ENCODE data around the gene SLC35F3.
"Not testable (repeated sequence)": the region's sequence is repeated elsewhere in the genome, so short reads cannot be mapped to it uniquely, and the experiment has no call there.

Gene SLC35F3

DNA sequence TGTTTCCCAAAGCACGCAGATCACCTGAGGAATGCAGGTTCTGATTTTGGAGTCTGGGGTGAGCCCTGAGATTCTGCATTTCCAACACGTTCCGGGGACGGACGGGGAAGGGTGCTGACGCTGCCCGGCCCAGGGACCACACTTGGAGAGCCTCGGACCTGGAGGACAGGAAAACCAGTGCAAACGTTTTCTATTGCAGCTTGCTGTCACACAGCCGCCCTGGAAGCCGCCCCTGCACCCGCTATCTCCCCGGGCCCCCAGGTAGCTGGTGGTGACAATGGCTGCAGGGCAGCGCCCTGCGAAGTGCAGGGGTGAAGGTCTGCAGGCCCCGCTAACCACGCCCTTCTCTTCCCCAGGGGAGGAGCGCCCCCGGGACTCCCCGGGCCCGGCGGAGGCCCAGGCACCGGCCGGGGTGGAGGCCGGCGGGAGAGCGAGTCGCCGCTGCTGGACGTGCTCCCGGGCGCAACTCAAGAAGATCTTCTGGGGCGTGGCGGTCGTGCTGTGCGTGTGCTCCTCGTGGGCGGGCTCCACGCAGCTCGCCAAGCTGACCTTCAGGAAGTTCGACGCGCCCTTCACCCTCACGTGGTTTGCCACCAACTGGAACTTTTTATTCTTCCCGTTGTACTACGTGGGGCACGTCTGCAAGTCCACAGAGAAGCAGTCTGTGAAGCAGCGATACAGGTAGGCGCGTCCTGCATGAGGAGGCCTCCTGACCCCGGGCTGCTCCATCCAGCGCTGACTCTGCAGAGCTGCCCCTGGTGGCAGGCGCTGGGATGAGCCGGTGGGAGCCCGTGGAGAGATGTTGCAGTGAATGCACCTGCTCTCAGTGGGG is 326.8 kb downstream of the SLC35F3 start:
- no peak for DNase-seq

DNA sequence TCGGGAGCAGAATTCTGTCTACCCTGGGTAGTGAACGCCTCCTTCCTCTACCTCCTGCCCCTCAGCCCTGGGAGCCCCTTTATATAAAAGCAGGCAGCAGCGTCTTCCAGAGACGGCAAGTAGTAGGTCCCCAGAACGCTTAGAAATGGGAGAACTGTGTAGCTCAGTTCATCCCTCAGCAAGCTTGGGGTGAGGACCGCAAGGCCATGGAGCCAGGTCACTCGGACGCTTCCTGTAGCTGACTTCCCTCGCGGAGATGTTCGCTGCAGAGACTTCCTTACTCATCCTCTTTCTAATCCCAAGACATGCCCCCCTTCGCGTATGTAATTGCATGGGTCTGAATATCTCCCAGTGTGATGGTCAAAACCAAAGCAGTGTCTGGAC is 327.4 kb downstream of the SLC35F3 start:
- no peak for DNase-seq

DNA sequence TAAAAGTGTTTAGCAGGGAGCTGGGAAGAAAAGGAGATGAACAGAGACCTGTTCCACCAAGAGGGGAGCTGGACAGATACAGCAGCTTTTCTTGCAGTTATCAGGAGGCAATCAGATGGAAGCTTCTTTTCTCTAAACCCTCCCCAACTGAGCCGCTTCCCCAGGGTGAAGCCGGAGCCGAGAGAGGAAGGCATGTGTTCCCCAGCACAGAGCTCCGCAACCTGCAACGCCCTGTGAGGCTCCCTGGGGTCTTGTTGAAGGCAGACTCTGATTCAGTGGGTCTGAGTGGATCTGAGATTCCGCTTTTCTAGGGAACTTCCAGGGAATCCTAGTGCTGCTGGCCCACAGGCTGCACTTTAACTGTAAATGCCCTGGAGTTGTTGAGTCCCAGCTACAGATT is 329.7 kb downstream of the SLC35F3 start:
- no peak for DNase-seq

DNA sequence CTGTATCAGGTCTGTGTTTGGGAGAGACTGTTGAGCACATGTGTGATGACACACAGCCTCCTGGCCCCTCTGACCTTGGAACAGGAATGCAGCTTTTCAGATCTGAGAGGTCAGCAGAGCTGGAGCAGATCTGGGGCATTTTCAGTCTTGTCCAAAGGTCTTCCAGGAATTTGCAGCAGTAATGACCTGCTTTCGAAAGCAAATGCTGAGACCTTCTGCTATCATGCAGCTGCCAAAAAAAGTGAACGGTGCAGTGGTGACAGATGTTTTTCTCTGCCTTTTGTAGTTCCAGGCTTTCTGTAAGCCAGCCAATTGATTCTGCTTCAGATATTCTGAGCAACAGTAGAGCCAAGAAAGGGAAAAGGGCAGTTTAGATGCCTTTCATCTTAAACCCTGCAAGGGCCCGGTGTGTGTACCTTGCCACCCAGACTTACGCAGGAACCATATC is 331.0 kb downstream of the SLC35F3 start:
- no peak for DNase-seq

DNA sequence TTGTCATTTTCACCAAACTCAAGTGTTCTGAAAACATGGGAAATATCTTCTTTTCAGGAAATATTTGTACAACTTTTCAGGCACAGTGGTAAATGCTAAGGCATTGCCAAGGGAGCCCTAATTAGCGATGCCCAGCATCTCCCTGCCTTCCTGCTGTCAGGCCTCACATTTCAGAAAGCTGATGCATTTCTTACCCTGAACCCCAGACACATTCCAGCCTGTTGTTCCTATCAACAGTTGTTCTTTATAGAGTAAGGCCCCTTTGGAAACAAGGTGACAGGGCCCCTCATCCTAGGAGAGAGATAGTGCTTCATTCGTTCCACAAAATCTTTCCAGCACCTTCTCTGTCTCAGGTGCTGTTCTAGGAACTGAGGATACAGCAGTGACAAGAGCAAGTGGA is 332.9 kb downstream of the SLC35F3 start:
- DNase-seq: no peak

DNA sequence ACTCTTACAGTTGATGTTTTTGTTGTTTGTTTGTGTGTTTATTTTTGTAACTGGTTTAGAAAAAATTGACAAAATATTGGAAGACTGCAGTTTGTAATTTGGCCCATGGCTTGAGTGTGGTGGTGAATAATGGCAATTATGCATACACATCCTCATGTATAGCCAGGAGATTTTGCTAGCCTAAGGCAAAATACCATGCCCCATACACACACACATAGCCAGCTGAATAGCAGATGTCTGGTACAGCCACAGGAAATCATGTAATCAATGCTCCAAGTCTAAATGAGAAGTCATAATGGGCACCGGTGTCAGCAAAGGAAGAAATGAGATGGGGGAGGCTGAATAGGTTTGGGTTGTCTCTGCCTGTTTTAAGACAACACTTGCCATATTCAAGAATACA is 333.6 kb downstream of the SLC35F3 start:
- DNase-seq: no peak

DNA sequence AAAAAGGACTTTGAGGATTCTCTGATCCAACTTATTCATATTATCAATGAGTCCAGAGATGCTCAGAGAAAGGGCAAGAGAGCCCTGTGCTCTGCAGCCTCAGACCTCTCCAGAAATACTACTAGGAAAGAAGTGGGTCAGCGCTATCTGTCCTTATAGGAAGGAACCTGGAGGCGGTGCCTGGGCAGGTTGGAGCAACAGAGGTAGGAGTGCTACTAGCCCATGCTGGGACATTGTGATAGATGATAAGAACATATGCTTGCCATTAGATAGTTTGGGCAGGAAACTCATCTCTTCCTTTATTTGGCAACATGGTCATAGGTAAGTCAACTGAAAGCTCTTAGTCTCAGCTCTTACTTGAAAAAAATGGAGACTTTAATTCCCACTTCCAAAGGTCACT is 335.0 kb downstream of the SLC35F3 start:
- DNase-seq: no peak

DNA sequence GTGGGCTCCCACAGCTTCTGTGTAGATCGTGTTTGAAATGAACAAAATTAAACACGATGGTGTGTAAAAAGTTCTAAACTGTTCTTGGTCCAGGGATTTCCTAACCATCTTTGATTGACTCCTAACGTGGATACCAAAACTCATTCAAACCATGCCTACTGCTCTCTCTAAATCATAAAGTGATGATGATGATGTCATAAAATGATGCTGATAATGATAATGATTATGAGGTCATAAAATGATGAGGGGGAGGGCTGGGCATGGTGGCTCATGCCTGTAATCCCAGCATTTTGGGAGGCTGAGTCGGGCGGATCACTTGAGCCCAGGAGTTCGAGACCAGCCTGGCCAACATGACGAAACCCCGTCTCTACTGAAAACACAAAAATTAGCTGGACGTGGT is 335.5 kb downstream of the SLC35F3 start:
- DNase-seq: no peak

DNA sequence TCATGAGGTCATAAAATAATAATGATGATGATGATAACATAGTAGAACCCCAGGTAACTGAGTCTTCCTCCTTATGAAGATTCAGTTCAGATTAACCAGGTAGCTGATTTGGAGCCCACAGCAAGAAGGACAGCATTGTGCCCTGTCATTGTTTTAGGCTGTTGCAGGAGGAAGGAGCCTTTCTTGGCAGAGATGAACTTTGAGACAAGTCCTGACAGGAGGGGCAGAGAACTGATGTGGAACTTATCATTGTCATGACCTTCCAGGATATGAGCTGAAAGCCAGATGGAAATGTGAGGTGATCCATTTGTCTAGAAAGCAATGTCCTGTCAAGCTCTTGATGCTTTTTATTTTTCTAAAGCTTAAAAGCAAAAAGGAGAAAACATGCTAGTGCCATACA is 336.2 kb downstream of the SLC35F3 start:
- DNase-seq: no peak

DNA sequence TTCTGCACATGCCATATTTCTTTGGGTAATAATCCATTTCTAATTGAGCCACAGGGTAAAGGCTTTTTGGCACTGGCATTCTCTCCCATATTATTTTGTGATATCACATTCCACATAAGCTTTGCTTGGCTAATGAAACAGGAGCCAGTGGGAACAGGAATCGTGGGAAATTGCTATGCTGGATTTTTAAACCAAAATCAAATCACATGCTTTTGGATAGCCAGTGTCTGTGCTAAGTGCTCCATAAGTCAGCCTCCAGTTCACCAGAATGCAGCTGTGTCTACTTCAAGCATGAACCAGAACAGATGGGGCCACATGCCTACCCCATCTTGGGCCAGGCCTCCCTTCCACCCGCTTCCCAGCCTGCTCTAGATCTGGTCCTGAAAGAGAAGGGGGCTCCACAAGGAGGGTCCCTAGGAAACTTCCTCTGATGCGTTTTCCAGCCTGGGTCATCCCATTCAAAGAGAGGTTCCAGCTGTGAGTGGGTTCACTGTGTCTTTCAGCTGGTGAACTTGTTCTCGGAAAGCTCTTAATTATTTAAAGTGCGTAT is 337.5 kb downstream of the SLC35F3 start:
- no peak for DNase-seq

DNA sequence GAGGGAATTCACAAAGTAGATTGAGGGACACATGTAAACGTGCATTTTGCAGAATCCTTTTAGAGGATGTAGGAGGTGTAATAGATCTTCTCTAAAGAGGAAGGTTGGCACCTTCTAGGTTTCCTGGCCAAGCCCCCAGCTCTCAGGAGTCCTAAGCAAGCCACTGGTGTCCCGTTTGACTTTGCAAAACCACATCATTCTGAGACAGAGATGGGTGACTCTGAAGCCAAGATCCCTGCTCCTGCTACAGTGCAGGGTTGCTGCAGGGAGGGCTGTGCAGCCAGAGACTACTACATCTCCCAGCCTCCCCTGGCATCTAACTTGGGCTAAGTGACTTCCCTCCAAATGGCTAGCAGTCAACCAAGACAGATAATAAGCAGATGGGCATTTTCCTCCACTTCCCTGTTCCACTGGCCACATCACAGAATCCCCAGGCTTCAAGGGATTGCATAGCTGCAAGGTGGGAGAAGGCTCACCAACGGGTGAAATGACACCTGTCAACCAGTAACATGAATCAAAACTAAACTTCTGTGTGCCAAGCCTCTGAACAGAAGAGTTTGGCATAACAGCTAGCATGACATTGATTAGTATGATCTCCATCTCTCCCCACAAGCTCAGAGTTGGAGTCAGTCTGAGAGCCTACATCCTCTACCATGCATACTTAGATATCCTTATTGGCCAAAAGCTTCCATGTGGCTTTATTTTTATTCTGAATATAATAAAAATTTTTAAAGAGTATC is 339.2 kb downstream of the SLC35F3 start:
- no peak for DNase-seq

DNA sequence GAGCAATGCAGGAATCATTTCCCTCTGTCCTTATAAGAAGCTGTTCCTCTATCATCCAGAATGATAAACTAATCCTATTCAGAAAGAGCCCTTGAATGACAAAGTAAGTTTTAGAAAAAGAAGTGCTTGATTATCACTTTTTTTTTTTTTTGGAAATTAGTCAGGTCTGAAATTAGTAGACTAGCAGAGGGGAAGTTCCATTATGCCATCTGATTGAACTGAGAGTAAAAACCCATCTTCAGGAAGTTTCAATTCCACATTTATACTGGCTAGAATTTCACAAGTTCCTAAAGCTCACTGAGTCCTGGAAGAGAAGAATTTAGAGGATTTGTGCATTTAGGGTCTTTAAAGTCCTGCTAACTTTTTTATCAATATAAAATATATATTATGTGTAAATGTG is 340.0 kb downstream of the SLC35F3 start:
- DNase-seq: no peak

DNA sequence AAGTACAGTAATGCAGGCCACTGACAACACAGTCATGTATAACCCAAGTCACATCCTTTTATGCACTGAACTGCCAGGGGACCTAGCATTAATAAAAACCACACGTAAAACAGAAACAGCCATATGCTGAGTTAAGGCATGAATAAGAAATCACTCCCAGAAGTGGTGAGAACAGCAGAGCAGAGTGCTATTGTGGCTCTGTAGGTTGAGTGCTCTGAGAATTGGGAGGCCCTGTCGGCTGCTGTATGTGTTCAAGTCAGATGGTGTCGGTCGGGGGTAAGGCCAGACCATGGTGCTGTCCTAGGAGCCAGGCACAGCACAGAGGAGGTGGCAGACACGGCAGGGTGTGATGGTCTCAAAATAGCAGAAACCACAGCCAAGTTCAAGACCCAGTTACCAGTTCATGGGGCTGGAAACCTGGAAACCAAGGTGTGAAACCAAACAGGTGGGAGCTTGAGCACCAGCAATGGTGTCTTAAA is 342.2 kb downstream of the SLC35F3 start:
- no peak for DNase-seq

DNA sequence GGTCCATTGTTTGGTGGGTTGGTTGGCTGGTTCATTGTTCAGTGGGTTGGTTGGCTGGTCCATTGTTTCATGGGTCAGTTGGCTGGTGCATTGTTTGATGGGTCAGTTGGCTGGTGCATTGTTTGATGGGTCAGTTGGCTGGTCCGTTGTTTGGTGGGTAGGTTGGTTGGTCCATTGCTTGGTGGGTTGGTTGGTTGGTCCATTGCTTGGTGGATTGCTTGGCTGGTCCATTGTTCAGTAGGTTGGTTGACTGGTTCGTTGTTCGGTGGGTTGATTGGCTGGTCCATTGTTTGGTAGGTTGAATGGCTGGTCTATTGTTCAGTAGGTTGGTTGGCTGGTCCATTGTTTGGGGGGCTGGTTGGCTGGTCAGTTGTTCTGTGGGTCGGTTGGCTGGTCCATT is 343.3 kb downstream of the SLC35F3 start:
- DNase-seq: not testable (repeated sequence)

DNA sequence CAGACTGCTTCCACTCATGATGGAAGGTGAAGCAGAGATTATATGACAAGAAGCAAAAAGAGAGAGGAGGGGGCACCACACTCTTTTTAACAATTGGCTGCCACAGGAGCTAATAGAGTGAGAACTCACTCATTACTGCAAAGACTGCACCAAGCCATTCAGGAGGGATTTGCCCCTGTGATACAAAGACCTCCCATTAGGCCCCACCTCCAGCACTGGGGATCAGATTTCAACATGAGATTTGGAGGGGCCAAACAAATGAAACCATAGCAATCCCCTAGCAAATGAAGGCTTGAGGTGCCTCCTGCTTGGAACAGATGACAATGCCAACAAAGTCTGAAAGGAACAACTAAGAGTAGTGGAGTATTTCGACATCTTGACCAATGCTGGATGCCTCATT is 346.3 kb downstream of the SLC35F3 start:
- no peak for DNase-seq

DNA sequence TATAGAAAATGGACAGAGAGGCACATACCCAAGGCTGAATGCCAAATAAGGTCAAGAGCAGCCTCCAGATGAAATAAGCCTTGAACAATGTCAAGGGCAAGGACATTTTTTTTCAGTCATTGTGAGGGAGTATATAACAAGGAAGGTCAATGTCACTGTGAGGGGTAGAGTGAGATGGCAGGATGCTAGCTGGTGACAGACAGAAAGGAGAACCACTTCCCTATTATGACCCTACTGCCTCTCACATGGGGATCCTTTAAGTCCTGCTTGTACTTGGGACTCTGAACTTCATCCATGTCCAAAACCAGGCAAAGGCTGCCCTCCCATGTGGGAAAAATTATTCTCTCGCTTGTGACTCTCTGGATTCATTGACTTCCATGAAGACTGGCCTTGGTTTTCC is 349.3 kb downstream of the SLC35F3 start:
- DNase-seq: no peak

DNA sequence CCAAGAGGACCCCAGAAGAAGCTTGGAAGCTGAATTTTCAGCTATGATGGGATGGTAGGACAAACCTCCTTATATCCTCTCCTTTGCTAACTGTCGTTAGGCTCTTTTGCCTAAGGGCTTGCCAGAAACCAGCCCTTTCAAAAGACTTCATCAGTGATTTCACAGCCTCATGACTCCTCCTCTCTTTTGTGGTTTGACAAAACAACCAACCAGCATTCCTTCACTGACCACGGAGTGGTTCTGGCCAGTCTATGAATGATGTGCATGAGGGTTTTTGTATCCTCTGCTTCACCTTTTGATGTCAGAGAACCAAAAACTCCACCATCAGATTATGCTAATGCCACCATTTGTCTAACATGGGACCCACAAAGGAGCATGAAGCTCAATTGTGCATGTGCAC is 351.9 kb downstream of the SLC35F3 start:
- DNase-seq: no peak

DNA sequence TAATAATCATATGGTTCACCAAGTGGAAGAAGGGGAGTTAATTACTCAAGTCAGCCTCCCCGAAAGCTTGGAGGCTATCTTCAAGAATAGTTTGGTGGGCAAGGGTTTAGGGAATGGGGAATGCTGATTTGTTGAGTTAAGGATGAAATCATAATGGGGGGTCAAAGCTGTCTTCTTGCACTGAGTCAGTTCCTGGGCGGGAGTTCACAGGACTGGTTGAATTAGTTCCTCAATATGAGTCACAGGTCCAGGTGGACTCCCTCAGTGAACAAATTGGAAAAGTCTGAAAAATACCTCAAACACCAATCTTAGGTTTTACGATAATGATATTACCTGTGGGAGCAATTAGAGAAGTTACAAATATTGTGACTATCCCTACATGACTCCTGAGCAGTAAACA is 353.6 kb downstream of the SLC35F3 start:
- no peak for DNase-seq

DNA sequence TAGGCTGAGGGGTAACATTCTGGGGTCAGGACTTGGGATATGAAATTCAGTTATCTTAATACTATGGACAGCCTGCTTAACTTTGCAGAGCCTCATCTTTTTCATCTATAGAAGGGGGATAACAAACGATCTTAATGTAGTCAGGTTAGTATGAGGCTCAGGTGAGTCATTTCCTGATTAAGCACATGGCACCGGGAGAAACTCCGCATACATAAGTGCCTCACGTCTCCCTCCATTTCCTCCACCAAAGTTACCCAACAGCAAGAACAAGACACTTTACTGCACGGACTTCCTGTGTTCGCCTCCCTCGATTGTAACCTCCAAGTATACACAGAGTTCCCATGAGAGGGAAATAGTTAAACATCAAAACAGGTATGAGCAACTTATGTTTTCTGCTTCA is 356.1 kb downstream of the SLC35F3 start:
- no peak for DNase-seq

DNA sequence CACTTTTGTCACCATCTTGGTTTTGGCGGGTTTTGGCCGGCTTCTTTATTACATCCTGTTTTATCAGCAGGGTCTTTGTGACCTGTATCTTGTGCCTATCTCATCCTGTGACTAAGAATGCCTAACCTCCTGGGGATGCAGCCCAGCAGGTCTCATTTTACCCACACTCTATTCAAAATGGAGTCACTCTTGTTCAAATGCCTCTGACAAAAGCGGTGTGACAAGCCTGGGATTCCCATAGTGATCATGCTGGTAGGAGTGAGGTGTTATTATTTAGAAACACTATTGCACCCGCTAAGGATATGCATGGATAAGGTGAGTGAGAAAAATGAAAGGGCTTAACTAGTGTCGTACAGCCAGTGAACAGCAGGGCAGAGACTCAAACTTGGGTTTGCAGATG is 357.1 kb downstream of the SLC35F3 start:
- DNase-seq: no peak

DNA sequence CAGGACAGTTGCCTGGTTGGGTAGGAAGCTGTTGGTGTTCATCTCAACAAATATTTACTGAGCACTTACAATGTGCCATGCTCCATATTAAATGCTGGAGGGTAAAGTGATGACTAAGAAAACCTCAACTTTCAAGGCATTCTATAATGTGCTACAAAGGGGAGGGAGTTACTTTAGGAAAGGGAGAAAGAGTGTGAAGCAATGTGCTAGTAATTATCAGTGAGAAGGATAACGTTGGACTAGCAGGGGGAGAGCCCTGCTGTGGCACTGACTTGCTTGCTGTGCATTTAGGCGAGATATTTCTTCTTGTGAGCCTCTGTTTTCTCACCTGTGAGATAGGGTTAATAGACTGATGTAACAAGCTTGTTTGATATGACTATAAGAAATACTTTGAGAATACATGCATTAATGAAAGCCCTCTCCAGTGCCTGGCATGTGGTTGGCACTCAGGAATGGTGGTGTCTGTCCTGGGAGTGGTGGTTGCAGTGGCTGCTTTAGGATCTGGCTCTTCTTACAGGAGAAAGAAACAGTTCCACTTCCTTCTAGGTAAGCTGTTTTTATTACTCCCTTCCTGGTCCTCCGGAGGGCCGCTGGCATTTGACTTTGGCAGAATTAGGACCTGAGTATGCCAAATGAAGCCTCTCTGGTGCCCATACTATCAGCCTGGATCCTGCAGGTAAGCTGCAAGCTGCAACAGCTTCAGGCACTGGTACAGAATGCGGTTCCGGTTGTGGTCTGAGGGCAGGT is 357.7 kb downstream of the SLC35F3 start:
- DNase-seq: no peak

DNA sequence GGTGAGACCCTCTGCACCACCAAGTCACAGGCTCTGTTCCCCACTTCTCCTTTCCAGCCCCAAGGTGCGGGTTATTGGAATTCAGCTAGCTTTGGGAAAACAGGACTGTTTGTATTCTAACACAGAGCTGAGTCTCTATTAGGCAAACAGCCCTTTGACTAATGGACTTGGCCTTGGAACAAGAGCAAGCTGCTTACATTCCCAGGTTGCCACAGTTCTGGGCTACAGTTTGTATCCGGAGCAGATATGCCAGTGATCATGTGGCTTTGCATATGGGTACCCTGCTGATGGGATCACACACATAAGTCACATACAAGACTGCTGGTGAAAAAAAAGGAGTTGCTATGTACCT is 358.3 kb downstream of the SLC35F3 start:
- no peak for DNase-seq

DNA sequence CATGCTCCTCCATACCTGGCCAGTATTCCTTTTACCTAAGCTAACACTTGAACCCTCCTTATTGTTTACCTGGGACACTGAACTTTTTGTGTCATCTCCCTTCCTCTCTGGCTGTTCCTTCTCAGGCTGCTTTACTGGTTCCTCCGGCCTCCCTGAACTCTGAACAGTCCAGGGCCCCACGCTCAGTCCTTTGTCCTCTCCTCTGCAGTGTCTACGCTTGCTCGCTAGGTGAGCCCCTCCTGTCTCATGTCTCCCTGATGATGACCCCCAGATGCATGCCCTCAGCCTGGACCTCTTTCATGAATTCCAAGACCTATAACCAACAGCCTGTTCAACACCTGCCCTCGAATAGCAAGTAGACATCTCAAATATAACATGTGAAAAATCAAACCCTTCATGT is 360.4 kb downstream of the SLC35F3 start:
- DNase-seq: no peak
